AG09319 (cell line): ENCODE results near the gene ARHGAP11A.
A peak's percentile ranks its signal among the peaks of the same experiment; 100 is the strongest.

Source experiments
- DNase-seq: peaks from one replicate; pipeline ENCODE4 v3.0.0-alpha.2; 2010; ENCODE audit warnings: low read depth; ENCODE audit errors: extremely low read depth
- CTCF ChIP-seq: IDR thresholded peaks from 2 replicates; pipeline ENCODE4 v1.5.1; 2011; ENCODE audit warnings: low read depth, mild to moderate bottlenecking, inconsistent platforms, low read length, moderate library complexity

Gene ARHGAP11A

GRCh38 chr15:32652178-32652577, 36.9 kb downstream of the ARHGAP11A start:
- no peak for DNase-seq
- TF ChIP-seq CTCF, result no peak

- no peak for TF ChIP-seq CTCF
- no peak for DNase-seq
These were observed 40.8 kb downstream of the ARHGAP11A start for GRCh38 chr15:32656091-32656490.

- no peak for DNase-seq
- no peak for TF ChIP-seq CTCF
These were observed 41.2 kb downstream of the ARHGAP11A start for GRCh38 chr15:32656496-32656895.

- TF ChIP-seq CTCF, result no peak
- DNase-seq, result no peak
These were observed 42.0 kb downstream of the ARHGAP11A start for GRCh38 chr15:32657198-32657883.

GRCh38 chr15:32657941-32658340, 42.6 kb downstream of the ARHGAP11A start:
- DNase-seq, result no peak
- no peak for TF ChIP-seq CTCF

GRCh38 chr15:32659340-32660155, 44.2 kb downstream of the ARHGAP11A start:
- DNase-seq, result no peak
- TF ChIP-seq CTCF, result peak; percentile 5

GRCh38 chr15:32663671-32664070, 48.4 kb downstream of the ARHGAP11A start:
- no peak for DNase-seq
- TF ChIP-seq CTCF, result no peak
